Activated gamma-delta T cell (primary cell): ENCODE measurements around the gene TNS4.

Experiments
- DNase-seq: peaks from one replicate; lab custom pipeline; 2025; lab: John Stamatoyannopoulos, UW

TNS4 gene

DNA sequence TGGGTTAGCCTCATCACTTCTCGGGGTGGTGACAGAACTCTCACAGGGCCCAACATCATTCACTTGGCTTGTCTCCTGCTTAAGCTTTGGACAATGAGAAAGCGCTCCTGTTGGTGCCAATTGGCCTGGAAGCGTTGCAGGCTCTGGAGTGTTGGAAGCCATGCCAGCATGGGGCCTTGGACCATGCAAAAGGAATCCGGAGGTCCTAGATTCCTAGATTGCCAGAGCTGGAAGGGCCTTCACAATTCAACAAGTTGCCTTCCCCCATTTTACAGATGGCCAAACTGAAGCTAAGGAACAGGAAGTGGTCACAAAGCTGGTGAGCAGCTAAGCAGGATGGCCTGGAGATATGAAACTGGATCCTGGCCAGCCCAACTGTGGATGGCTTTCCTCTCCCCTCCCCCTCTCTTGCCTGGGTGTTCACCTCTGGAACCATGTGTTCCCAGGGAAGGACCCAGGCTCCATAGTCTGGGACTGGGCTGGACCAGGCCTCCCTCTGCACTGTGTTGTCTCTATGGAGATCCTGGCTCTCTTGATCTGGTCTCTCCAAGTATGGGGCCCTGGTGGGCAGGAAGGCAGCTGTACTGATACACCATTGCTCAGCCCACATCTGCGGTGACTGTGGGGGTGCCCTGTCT, 64.2 kb downstream of the TNS4 start:
- no peak for DNase-seq

DNA sequence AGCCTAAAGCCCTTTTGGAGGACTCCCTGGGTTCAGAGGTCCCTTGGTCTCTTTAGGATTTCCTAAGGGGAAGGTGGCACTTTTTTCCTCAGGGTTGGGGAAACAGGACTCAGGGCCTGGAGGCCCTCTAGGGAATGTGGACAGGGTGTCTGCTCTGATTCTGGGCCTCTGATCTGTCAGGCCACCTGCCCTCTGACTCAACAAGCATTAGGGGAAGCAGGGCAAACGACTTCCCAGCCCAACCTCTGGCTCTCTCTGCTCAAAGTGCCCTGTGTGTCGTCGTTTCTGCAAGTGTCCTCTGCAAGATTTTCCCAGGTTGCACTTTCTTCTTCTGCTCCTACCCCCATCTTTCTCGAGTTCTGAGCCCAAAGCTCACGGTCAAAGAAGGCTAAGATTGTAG, 64.8 kb downstream of the TNS4 start:
- DNase-seq, result no peak

DNA sequence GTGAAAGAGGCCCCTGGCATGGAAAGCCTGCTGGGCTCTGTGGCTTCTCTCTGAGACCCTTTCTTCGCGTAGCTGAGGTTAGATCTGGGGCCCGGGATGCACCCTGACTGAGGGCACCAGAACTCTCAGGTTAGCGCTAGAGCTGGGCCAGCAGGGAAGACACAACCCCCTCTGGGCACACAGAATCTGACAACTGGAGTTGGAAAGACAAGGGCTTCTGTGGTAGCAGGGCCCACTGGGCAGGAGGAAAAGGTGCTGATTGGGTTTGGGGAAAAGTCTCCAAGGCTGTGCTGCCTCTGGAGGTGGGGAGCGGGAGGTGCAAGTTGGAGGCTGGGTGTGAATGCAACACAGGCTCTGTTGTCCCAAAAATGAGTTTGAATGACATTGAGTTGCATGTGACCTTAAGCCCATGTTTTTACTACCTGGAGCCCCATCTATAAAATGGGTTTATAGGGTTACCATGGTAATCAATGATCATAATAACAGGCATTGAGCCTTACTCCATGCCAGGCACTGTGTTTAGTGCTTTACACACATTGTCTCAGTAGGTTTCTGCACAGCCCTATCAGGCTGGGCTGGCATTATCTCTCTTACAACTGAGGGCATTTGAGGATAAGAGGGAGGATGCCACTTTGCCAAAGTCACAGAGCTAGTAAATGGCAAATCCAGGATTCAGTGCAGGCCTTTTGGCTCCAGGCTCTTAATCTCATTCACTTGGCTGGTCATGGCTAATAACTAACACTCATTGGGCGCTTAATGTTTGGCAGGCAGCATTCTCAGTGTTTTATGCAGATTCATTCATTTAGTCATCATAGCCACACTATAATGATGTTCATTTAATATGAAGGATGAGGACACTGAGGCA, 67.6 kb downstream of the TNS4 start:
- DNase-seq, result no peak

DNA sequence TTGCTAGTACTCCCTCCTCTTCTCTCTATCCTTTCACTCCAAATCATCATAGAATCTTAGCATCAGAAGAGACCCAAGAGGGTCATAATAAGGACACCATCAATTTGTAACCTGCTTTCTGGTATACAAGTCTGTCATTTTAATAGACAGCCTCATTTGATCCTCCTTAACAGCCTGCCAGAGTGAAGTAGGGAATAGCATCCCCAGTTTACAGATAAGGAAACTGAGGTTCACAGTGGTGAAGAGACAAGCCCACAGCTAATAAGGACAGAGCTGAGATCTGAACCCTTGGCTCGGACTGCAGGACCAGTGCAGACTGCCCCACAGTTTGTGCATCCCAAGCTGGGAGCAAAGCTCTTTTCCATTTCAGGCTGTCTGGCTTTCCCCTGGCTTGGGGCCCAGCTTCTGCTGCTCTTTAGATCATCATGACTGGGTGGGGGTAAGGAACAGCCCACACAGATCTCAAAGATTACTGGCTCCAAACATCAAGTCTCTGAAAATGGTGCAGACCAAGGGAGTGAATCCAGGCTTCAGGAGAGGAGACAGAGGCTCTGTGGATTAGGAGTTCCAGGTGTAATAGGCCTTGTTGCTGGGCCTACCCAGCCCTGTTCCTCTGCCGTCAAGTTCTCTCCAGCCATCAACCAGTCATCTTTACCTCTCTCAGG, 68.4 kb downstream of the TNS4 start:
- no peak for DNase-seq

DNA sequence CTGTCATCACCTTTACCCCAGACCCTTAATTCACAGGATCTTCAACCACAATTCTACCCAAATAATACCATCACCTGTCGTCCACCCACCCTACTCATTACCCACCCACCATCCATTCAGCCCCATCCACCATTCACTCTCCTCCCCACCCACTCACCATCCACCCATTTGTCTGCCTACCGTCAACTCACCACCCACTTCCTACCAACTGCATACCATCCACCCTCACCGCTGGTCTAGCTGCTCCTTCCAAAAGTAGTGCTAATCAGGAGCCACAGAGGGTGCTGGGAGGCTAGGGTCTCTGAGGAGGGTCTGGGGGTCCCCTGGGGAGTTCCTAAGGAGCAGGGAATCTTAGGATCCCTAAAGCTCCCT, 70.2 kb downstream of the TNS4 start:
- DNase-seq, result no peak

DNA sequence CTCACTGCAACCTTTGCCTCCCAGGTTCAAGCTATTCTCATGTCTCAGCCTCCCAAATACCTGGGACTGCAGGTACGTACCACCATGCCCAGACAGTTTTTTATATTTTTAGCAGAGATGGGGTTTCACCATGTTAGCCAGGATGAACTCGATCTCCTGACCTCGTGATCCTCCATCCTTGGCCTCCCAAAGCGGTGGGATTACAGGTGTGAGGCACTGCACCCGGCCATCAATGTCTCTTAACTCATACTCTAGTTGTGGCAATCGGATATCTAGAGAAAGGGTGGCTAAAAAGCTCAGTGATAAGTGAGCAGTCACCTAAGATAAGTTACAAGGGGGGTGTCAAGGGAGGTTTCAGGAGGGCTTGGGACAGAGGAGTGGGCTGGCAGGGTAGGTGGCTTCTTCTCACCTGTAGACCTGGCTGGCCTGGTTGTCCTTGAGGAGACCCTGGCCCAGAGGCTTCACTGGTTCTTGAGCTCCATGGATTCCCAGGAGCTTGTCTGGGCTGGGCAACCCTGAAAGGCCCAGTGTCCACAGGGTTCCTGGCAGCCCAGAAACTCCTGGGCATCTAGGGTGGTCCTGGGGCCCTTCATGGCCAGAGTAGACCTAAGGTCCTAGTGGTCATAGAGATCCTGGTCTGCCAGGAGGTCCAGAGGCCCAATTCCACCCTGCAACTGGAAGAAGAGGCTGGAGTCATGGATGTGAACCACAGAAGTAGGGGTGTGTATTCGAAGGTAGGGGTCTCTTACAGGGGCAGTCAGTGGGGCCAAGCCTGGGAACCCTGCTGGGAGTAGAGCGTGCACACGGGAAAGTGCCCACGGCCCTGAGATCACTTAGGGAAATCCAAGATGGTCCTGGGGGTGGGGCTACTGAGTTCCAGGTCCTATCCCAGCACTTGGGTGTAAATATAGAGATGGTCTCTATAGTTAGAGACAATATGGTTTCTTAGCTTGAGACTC, 70.9 kb downstream of the TNS4 start:
- DNase-seq, result no peak

DNA sequence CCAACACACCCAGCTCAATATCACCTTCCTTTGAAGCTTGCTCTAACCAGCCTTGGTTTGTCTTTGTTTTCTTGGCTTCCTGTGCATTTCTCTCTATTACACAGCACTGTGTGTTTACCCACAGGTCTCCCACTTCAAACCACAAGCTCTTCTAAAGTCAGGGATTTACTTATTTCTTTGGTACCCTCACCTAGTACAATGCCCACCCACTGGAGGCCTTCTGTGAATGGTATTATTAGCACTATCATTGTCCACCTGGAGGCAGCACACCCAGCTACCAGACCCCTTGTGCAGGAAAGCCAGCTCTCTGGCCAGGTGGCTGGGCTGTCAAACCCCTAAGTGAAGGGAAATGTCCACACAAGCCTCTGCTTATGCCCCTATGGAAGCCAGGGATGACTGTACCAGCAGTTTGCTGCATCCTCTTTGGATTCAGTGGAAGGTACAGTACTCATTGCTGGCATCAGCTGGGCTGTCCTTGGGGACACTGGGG, 74.4 kb downstream of the TNS4 start:
- no peak for DNase-seq
